Mesenchymal stem cell (in vitro differentiated cells and primary cell): Measurements from ENCODE around the gene SIVA1.

ENCODE experiments used
- DNase-seq: peaks from one replicate; pipeline ENCODE4 v3.0.0-alpha.2; 2013
- H2AFZ ChIP-seq: one replicate; pipeline ENCODE4 v1.6.1; 2013; ENCODE audit warnings: low read depth, mild to moderate bottlenecking, control low read depth, inconsistent platforms, low read length, moderate library complexity
- H2AK5ac ChIP-seq: 2 replicates; pipeline ENCODE4 v1.6.1; 2013; ENCODE audit warnings: low read length, moderate library complexity, mild to moderate bottlenecking, inconsistent platforms; ENCODE audit not compliant: severe bottlenecking
- H2BK120ac ChIP-seq: one replicate; pipeline ENCODE4 v1.6.1; 2013; ENCODE audit warnings: low read depth, mild to moderate bottlenecking, inconsistent platforms, low read length, moderate library complexity
- H2BK12ac ChIP-seq, 2 experiments: one replicate each; pipeline ENCODE4 v1.6.1; 2013; ENCODE audit warnings: inconsistent platforms in 2 of 2, low read length in 2 of 2, mild to moderate bottlenecking in 2 of 2, moderate library complexity in 2 of 2, control low read depth in 1 of 2
- H2BK15ac ChIP-seq: one replicate; pipeline ENCODE4 v1.6.1; 2013; ENCODE audit warnings: mild to moderate bottlenecking, low read depth, inconsistent platforms; ENCODE audit not compliant: poor library complexity, severe bottlenecking
- H2BK5ac ChIP-seq: 2 replicates; pipeline ENCODE4 v1.6.1; 2013; ENCODE audit warnings: low read depth, mild to moderate bottlenecking, low read length, control low read depth, inconsistent platforms; ENCODE audit not compliant: poor library complexity, severe bottlenecking
- H3K14ac ChIP-seq, 2 experiments: one replicate each; pipeline ENCODE4 v1.6.1; 2013; ENCODE audit warnings: inconsistent platforms in 2 of 2, low read length in 2 of 2, control low read depth in 1 of 2, mild to moderate bottlenecking in 1 of 2, moderate library complexity in 1 of 2
- H3K18ac ChIP-seq, 2 experiments: one replicate each; pipeline ENCODE4 v1.6.1; 2013; ENCODE audit warnings: inconsistent platforms in 2 of 2, low read length in 2 of 2, control low read depth in 1 of 2, low read depth in 1 of 2, mild to moderate bottlenecking in 1 of 2
- H3K23ac ChIP-seq, 2 experiments: one replicate each; pipeline ENCODE4 v1.6.1; 2013; ENCODE audit warnings: inconsistent platforms in 2 of 2, low read length in 2 of 2, mild to moderate bottlenecking in 2 of 2, moderate library complexity in 2 of 2, control low read depth in 1 of 2
- H3K27ac ChIP-seq: 2 replicates; pipeline ENCODE4 v1.5.1; 2013; ENCODE audit warnings: mild to moderate bottlenecking, moderate library complexity, low read length, control low read depth, inconsistent platforms; ENCODE audit not compliant: poor library complexity, severe bottlenecking
- H3K27me3 ChIP-seq, 2 experiments: 2 replicates each; pipeline versions ENCODE4 v1.6.1 to v1.7.0; 2013; ENCODE audit warnings: low read length in 2 of 2, mild to moderate bottlenecking in 2 of 2, moderate library complexity in 2 of 2, control low read depth in 1 of 2, inconsistent platforms in 1 of 2; ENCODE audit not compliant: control insufficient read depth in 1 of 2, insufficient read depth in 1 of 2
- H3K36me3 ChIP-seq, 2 experiments: 2 replicates each; pipeline versions ENCODE4 v1.6.1 to v1.7.0; 2013; ENCODE audit warnings: low read length in 2 of 2, control low read depth in 1 of 2, inconsistent platforms in 1 of 2, low read depth in 1 of 2, mild to moderate bottlenecking in 1 of 2; ENCODE audit not compliant: insufficient read depth in 2 of 2, control insufficient read depth in 1 of 2
- H3K4ac ChIP-seq, 2 experiments: one replicate each; pipeline ENCODE4 v1.6.1; 2013; ENCODE audit warnings: inconsistent platforms in 2 of 2, low read length in 2 of 2, mild to moderate bottlenecking in 2 of 2, moderate library complexity in 2 of 2, control low read depth in 1 of 2, low read depth in 1 of 2
- H3K4me1 ChIP-seq: 2 replicates; pipeline ENCODE4 v1.6.1; 2013; ENCODE audit warnings: low read depth, low read length, control low read depth; ENCODE audit not compliant: control insufficient read depth, insufficient read depth
- H3K4me2 ChIP-seq: 2 replicates; pipeline ENCODE4 v1.6.1; 2013; ENCODE audit warnings: low read length, mild to moderate bottlenecking, inconsistent platforms; ENCODE audit not compliant: poor library complexity, severe bottlenecking
- H3K4me3 ChIP-seq, 2 experiments: 2 replicates each; pipeline versions ENCODE4 v1.5.1 to v1.7.0; 2013; ENCODE audit warnings: low read length in 2 of 2, mild to moderate bottlenecking in 2 of 2, control low read depth in 1 of 2, low read depth in 1 of 2; ENCODE audit not compliant: insufficient read depth in 1 of 2
- H3K79me1 ChIP-seq: replicated peaks from 2 replicates; pipeline ENCODE4 v1.6.1; 2013; ENCODE audit warnings: mild to moderate bottlenecking, control low read depth, low read length, inconsistent platforms; ENCODE audit not compliant: poor library complexity, severe bottlenecking
- H3K9ac ChIP-seq: 2 replicates; pipeline ENCODE4 v1.7.0; 2013; ENCODE audit warnings: mild to moderate bottlenecking, low read length, moderate library complexity
- H3K9me3 ChIP-seq: 2 replicates; pipeline ENCODE4 v1.7.0; 2013; ENCODE audit warnings: mild to moderate bottlenecking, low read length; ENCODE audit not compliant: control insufficient read depth
- H4K8ac ChIP-seq: one replicate; pipeline ENCODE4 v1.6.1; 2013; ENCODE audit warnings: inconsistent platforms, mild to moderate bottlenecking, low read length, moderate library complexity
- H4K91ac ChIP-seq: one replicate; pipeline ENCODE4 v1.6.1; 2013; ENCODE audit warnings: mild to moderate bottlenecking, low read length, inconsistent platforms
- WGBS: methylation state at CpG from one replicate; pipeline ENCODE4 v1.1.7; 2013; ENCODE audit warnings: mixed read lengths; 5-methylcytosine and 5-hydroxymethylcytosine counted together

The SIVA1 gene

GRCh38 chr14:104742586-104743455 is 10.1 kb upstream of the SIVA1 start:
- Histone ChIP-seq H3K79me1 (no peaks in the 10 kb centered on the region), H3K4me1 (peaks cover 5% of the 10 kb centered on the region), H3K27ac (no peak overlapping the region), H2AK5ac (no peak overlapping the region), H2BK12ac (no peak overlapping the region), H4K91ac (peak overlapping the region; percentile 19), H2BK120ac (no peak overlapping the region), H3K4ac (no peak overlapping the region), H3K27me3 (peaks cover 7 to 10% of the 10 kb centered on the region in 2 experiments), H2BK5ac (no peak overlapping the region), H3K18ac (no peak overlapping the region), H3K4me3 (no peak overlapping the region), H2AFZ (no peak overlapping the region), H3K4me2 (no peak overlapping the region), H2BK15ac (no peak overlapping the region), H3K9ac (no peak overlapping the region), H3K23ac (no peak overlapping the region), H3K9me3 (no peaks in the 10 kb centered on the region), H3K14ac (peak overlapping the region in 1 of 2 experiments; percentile 14), H3K36me3 (peaks cover 0 to 24% of the 10 kb centered on the region in 2 experiments), H4K8ac (no peak overlapping the region)
- no peak for DNase-seq
- WGBS, result 90% methylated on average over 32 of the region's 32 CpGs

GRCh38 chr14:104743461-104744380 is 9.2 kb upstream of the SIVA1 start:
- no peak overlapping the region for H4K8ac ChIP-seq

GRCh38 chr14:104744484-104744883 is 8.5 kb upstream of the SIVA1 start:
- H3K9ac ChIP-seq, result no peak overlapping the region
- WGBS, result 91% methylated on average over 10 of the region's 10 CpGs
- H2BK5ac ChIP-seq, result no peak overlapping the region
- H4K91ac ChIP-seq, result no peak overlapping the region
- no peak overlapping the region for H3K4me2 ChIP-seq
- H3K4me3 ChIP-seq, result no peak overlapping the region
- H2BK120ac ChIP-seq, result no peak overlapping the region
- no peaks in the 10 kb centered on the region for H3K27me3 ChIP-seq
- no peak overlapping the region for H2BK12ac ChIP-seq
- H2AK5ac ChIP-seq, result no peak overlapping the region
- DNase-seq, result no peak
- no peaks in the 10 kb centered on the region for H3K9me3 ChIP-seq
- no peak overlapping the region for H3K27ac ChIP-seq
- H2AFZ ChIP-seq, result no peak overlapping the region
- peaks cover 0 to 24% of the 10 kb centered on the region in 2 experiments for H3K36me3 ChIP-seq
- H3K79me1 ChIP-seq, result no peaks in the 10 kb centered on the region
- no peak overlapping the region for H3K4ac ChIP-seq
- no peak overlapping the region for H3K14ac ChIP-seq
- no peak overlapping the region for H4K8ac ChIP-seq
- H3K23ac ChIP-seq, result no peak overlapping the region
- H2BK15ac ChIP-seq, result no peak overlapping the region
- no peak overlapping the region for H3K18ac ChIP-seq
- peaks cover 16% of the 10 kb centered on the region for H3K4me1 ChIP-seq

More at GRCh38 chr14:104743461-104744380, 9.2 kb upstream of the SIVA1 start:
- 84% methylated on average over 28 of the region's 28 CpGs for WGBS
- H2BK12ac ChIP-seq, result no peak overlapping the region
- H3K4me2 ChIP-seq, result no peak overlapping the region
- no peak overlapping the region for H2BK120ac ChIP-seq
- no peak overlapping the region for H3K14ac ChIP-seq
- no peak overlapping the region for H2BK15ac ChIP-seq
- H3K18ac ChIP-seq, result no peak overlapping the region
- H3K27me3 ChIP-seq, result peaks cover under 1 to 5% of the 10 kb centered on the region in 2 experiments
- H3K23ac ChIP-seq, result no peak overlapping the region
- H2AK5ac ChIP-seq, result no peak overlapping the region
- no peak for DNase-seq
- H3K27ac ChIP-seq, result no peak overlapping the region
- no peak overlapping the region for H3K9ac ChIP-seq
- peaks cover 0 to 24% of the 10 kb centered on the region in 2 experiments for H3K36me3 ChIP-seq
- H3K4me3 ChIP-seq, result no peak overlapping the region
- no peak overlapping the region for H4K91ac ChIP-seq
- no peak overlapping the region for H2AFZ ChIP-seq
- peaks cover 8% of the 10 kb centered on the region for H3K4me1 ChIP-seq
- no peaks in the 10 kb centered on the region for H3K79me1 ChIP-seq
- no peak overlapping the region for H3K4ac ChIP-seq
- no peak overlapping the region for H2BK5ac ChIP-seq
- no peaks in the 10 kb centered on the region for H3K9me3 ChIP-seq

GRCh38 chr14:104745431-104745830 is 7.5 kb upstream of the SIVA1 start:
- Histone ChIP-seq H3K14ac (no peak overlapping the region), H3K9ac (no peak overlapping the region), H3K4me2 (no peak overlapping the region), H3K27me3 (no peaks in the 10 kb centered on the region), H3K4ac (no peak overlapping the region), H3K4me3 (no peak overlapping the region), H3K9me3 (no peaks in the 10 kb centered on the region), H4K8ac (no peak overlapping the region), H3K4me1 (peaks cover 23% of the 10 kb centered on the region), H2BK15ac (no peak overlapping the region), H2BK120ac (no peak overlapping the region), H3K18ac (no peak overlapping the region), H2AK5ac (no peak overlapping the region), H4K91ac (no peak overlapping the region), H3K79me1 (no peaks in the 10 kb centered on the region), H3K23ac (no peak overlapping the region), H2BK5ac (no peak overlapping the region), H3K27ac (no peak overlapping the region), H2BK12ac (peak overlapping the region in 1 of 2 experiments; percentile 15), H2AFZ (no peak overlapping the region), H3K36me3 (peaks cover 0 to 20% of the 10 kb centered on the region in 2 experiments)
- WGBS, result 96% methylated on average over 9 of the region's 9 CpGs
- no peak for DNase-seq
